Measurements from ENCODE around the gene PNPLA2. TPM values are rescaled to one million over a fixed set of nuclear protein-coding genes. Genes with fewer than 3 reads are reported as not detected.

Gene PNPLA2
- total RNA-seq, 4 donors from 2014 or later, result 204 to 1,337 (median 369) TPM

DNA sequence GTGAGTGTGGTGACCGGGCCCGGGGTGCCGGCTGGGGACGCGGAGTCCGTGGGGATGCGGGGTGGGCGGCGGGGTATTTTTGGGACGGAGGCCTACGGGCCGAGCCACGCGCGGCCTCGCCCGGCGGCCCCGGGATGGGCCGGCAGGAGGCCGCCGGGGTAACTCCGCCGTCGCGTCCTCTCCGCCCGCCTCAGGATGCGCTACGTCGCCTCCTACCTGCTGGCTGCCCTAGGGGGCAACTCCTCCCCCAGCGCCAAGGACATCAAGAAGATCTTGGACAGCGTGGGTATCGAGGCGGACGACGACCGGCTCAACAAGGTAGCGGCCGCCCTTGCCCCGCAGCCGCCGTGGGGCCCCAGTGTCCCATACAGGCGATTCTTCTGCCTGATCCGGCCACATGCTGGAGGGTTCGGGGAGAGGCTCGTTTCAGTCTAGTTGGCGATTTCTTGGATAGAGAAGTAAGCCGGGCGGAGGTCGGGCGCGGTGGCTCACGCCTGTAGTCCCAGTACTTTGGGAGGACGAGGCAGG, 8.6 kb upstream of the PNPLA2 start:
- TF ChIP-seq, protein P1, sequence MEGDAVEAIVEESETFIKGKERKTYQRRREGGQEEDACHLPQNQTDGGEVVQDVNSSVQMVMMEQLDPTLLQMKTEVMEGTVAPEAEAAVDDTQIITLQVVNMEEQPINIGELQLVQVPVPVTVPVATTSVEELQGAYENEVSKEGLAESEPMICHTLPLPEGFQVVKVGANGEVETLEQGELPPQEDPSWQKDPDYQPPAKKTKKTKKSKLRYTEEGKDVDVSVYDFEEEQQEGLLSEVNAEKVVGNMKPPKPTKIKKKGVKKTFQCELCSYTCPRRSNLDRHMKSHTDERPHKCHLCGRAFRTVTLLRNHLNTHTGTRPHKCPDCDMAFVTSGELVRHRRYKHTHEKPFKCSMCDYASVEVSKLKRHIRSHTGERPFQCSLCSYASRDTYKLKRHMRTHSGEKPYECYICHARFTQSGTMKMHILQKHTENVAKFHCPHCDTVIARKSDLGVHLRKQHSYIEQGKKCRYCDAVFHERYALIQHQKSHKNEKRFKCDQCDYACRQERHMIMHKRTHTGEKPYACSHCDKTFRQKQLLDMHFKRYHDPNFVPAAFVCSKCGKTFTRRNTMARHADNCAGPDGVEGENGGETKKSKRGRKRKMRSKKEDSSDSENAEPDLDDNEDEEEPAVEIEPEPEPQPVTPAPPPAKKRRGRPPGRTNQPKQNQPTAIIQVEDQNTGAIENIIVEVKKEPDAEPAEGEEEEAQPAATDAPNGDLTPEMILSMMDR (IDR thresholded peaks at IDR 0.05; ENCODE audit: low read depth), result no peak

DNA sequence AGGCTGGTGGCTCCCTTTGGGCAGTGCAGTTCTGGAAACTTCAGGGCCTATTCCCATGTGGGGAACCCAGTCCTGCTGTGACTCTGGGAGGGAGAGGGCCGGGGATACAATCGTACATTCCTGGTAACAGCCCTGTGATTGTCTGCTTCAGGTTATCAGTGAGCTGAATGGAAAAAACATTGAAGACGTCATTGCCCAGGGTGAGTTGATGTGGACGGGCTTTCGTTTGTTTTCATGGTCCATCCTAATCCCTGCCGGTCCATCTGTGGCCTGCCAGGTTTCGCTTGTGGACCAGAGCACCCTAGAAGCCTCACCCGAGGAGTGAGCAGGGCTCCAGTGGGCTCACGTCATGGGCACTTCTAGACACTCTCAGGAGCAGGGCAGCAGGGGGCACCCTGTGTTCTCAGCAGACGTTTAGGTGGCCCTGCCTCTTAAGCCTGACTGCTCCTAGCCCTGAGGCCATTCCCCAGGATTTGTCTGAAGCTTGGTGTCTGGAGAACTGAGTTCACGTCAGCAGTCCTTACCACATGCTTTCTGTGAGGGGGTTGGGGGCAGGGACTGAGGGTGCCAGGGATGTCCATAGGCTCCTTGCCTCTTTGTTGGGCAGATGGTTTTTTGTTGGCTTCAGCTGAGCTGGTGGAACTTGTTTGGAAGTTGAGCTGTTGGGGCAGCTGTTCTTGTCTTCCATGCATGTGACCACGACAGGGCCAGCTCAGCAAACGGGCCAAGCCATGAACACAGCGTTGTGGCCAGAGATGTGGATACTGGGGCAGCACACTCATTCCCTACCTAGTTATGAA, 7.1 kb upstream of the PNPLA2 start:
- TF ChIP-seq, protein P1 (IDR thresholded peaks at IDR 0.05; ENCODE audit: low read depth), result no peak

GRCh38 chr11:812390-812789, 6.3 kb upstream of the PNPLA2 start:
- TF ChIP-seq, protein P1 (IDR thresholded peaks at IDR 0.05; ENCODE audit: low read depth), result no peak

- TF ChIP-seq, protein P1 (IDR thresholded peaks at IDR 0.05; ENCODE audit: low read depth), result no peak
These were observed 5.7 kb upstream of the PNPLA2 start for GRCh38 chr11:813072-813455.

DNA sequence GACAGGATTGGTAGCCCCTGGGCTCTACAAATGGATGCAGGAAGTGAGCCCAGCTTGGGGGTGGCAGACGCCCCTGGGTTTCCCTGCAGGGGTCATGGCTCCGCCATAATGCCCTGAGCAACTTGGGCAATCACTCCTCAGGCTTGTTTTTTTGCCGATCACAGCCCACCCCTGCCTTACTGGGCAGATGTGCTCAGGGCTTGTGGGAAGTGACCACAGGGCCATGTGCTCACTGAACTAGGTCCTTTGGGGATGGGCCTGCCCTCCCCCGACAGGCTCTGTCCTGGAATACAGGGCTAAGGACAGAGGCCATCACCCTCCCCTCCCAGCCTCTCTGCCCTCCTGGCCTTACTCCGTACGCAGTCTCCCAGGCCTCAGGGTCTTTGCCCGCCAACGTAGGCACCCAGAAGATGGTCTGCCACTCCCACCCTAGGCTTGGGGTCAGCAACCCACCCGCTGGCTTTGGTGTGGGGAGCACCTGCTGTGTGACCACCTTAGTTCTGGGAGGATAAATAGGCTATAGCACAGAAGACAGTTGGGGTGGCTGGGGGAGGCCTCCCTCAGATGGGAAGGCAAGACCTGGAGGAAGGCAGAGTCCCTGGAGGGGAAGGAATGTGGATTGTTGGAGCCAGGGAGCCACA, 5.1 kb upstream of the PNPLA2 start:
- TF ChIP-seq, protein P1 (IDR thresholded peaks at IDR 0.05; ENCODE audit: low read depth), result no peak

GRCh38 chr11:815675-816432, 2.9 kb upstream of the PNPLA2 start:
- TF ChIP-seq, protein P1 (IDR thresholded peaks at IDR 0.05; ENCODE audit: low read depth), result no peak

GRCh38 chr11:816433-816779, 2.3 kb upstream of the PNPLA2 start:
- TF ChIP-seq, protein P1 (IDR thresholded peaks at IDR 0.05; ENCODE audit: low read depth), result no peak

All from subcutaneous adipose tissue (tissue), 4 donors.